A549 treated with dexamethasone at 1 μM for 4 hours (cell line): ENCODE results near the gene SV2C. TPM values are rescaled to one million over a fixed set of nuclear protein-coding genes. Genes with fewer than 3 reads are reported as not detected.

Experiments used
- total RNA-seq: library from RNA; stranded (reverse); fragments of 200-300 nt; extraction: Qiagen RNA extraction; gene quantifications from 5 replicates; pipeline ENCODE4 v1.2.3, GENCODE V29; 2022

The SV2C gene
- total RNA-seq: 0.01 TPM in 1 of 5 replicates, not detected in the others

GRCh38 chr5:76082772-76083554, at the start of gene SV2C:
Gene SV2C, plus strand, starts transcription at chr5:76083383. Its CDS starts 48,368 bp downstream, at chr5:76131751.

GRCh38 chr5:76402886-76403765, 319.9 kb downstream of the SV2C start, which contains the start of gene IQGAP2:
Gene IQGAP2, plus strand, starts transcription at chr5:76403285. Its CDS starts 261 bp downstream, at chr5:76403546.

